GDM1 (cell line): ENCODE measurements around the gene CFLAR.
A peak's percentile ranks its signal among the peaks of the same experiment; 100 is the strongest.

ENCODE experiments used
- DNase-seq: peaks from one replicate; lab custom pipeline; 2025; lab: John Stamatoyannopoulos, UW

The CFLAR gene

DNA sequence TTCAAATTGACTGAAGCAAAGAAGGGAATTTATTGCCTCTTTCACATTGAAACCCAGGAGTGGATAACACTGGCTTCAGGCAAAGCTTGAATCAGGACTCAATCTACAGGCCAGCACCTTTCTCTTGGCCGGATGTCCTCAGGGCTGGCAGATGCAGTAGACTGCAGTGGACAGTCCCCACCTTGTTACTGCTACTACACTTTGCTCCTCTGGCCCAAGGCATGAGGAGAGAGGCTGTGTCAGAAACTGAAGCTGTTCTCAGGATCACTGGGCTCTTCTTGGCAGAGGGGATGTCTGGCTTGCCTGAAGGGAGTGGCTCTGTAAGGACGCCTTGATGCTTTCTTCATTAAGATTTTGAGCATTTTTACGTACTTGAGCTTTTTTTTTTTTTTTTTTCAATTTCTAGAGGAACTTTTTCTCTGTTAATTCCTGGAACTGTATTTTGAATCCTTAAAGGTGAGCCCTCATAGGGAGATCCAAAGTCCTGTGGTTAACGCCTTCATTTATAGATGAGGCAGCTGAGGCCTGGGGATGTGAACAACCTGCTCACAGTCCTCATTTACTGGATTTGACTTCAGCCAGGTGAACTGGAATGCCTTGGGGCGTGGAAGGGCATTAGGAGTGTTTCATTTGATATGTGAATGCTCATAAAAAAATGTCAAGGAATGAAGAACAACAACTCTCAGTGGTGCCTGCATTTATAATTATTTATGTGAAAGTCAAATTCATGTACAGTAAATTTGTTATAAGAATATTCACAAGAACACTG is 103.5 kb downstream of the CFLAR start:
- no peak for DNase-seq

GRCh38 chr2:201220102-201220570 is 104.2 kb downstream of the CFLAR start:
- DNase-seq: peak; percentile 17

DNA sequence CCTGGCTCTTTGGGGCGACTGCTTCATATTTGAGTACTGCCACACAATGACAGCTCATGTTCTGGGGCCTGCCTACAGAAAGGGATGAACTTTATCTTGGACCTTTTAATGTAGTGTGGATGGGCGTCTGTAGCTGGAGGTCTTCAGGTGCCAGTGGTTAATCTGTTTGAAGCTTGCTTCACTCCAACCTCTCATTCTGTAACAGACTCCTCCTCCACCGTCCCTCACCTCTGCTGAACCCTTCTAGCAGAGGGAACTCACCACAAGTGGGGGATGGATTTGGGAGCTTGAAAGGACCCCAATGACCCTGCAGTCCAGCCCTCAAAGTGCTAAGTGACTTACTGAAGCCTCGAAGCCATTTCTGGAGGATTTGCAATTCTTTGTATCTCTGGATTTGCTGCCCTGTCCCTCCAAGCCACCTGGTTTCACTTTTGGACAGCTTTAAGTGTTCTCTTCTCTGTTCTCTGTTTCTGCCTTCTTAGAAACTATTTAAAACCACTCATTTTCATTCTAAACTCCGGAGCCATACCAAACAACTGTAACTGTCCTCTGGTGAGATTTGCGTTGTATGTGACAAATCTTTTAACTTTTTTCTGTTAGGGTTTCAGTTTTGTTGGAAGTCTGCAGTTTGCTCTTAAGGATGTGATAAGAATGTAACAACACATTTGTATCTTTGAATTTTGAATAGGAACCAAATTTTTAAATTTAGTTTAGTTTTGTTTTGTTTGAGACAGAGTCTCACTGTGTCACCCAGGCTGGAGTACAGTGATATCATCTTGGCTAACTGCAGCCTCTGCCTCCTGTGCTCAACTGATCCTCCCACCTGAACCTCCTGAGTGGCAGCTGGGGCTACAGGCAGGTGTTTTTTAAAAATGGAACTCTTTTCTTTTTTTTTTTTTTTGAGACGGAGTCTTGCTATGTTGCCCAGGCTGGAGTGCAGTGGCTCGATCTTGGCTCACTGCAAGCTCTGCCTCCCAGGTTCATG is 107.4 kb downstream of the CFLAR start:
- DNase-seq: no peak
